AG09319 (cell line): ENCODE data around the gene ITPRIPL2.
A peak's percentile ranks its signal among the peaks of the same experiment; 100 is the strongest.

Experiments
- DNase-seq: peaks from one replicate; pipeline ENCODE4 v3.0.0-alpha.2; 2010; ENCODE audit warnings: low read depth; ENCODE audit errors: extremely low read depth
- TF ChIP-seq, protein P1 (sequence below): IDR thresholded peaks from 2 replicates; pipeline ENCODE4 v1.5.1; 2011; ENCODE audit warnings: low read depth, mild to moderate bottlenecking, inconsistent platforms, low read length, moderate library complexity

Gene ITPRIPL2

DNA sequence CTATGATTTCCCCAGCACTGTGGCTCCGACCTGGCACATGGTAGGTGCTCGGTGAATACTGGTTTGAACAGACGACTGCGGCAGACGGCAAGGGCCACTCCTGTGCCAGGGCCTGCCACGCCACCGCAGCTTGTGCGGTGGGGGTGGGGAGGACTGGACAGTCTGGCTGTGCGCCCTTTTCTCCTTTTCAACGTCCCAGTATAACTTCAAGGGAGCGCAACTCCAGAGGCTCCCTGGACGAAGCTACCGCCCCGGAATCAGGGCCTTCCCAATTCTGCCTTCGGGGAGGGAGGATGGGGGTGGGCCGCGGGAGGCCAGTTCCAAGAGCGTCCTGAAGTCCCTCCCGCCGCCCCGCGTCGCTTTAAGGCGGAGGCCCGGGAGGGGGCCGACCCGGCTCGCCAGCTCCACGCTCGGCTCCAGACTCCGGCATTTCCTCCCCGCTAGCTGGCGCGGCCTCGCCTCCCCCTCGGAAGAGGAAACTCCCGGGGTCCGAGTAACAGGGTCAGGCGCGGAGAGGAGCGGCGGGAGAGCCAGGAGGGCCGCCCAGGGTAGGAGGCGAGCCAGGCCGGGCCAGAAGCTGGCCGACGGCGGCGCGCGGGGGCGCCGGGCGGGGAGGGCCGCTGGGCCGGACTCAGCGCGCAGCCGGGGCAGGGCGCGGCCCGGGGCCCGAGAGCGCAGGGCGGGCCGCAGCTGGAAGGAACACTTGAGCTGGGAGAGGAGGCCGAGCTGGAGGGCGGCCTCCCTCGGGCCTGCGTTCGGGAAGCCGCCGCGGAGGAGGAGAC is at the start of gene ITPRIPL2:
Gene ITPRIPL2 (plus strand): TSS at position 388 of the 782 bp plus-strand sequence. CDS start 498 bp downstream, outside the sequence.
- DNase-seq, result peak; percentile 84
- TF ChIP-seq, protein P1, sequence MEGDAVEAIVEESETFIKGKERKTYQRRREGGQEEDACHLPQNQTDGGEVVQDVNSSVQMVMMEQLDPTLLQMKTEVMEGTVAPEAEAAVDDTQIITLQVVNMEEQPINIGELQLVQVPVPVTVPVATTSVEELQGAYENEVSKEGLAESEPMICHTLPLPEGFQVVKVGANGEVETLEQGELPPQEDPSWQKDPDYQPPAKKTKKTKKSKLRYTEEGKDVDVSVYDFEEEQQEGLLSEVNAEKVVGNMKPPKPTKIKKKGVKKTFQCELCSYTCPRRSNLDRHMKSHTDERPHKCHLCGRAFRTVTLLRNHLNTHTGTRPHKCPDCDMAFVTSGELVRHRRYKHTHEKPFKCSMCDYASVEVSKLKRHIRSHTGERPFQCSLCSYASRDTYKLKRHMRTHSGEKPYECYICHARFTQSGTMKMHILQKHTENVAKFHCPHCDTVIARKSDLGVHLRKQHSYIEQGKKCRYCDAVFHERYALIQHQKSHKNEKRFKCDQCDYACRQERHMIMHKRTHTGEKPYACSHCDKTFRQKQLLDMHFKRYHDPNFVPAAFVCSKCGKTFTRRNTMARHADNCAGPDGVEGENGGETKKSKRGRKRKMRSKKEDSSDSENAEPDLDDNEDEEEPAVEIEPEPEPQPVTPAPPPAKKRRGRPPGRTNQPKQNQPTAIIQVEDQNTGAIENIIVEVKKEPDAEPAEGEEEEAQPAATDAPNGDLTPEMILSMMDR, result no peak; the same call in 1 of the 2 replicates

GRCh38 chr16:19066988-19067348 is 46.8 kb upstream of the ITPRIPL2 start:
- TF ChIP-seq, protein P1, result no peak
- DNase-seq, result no peak

DNA sequence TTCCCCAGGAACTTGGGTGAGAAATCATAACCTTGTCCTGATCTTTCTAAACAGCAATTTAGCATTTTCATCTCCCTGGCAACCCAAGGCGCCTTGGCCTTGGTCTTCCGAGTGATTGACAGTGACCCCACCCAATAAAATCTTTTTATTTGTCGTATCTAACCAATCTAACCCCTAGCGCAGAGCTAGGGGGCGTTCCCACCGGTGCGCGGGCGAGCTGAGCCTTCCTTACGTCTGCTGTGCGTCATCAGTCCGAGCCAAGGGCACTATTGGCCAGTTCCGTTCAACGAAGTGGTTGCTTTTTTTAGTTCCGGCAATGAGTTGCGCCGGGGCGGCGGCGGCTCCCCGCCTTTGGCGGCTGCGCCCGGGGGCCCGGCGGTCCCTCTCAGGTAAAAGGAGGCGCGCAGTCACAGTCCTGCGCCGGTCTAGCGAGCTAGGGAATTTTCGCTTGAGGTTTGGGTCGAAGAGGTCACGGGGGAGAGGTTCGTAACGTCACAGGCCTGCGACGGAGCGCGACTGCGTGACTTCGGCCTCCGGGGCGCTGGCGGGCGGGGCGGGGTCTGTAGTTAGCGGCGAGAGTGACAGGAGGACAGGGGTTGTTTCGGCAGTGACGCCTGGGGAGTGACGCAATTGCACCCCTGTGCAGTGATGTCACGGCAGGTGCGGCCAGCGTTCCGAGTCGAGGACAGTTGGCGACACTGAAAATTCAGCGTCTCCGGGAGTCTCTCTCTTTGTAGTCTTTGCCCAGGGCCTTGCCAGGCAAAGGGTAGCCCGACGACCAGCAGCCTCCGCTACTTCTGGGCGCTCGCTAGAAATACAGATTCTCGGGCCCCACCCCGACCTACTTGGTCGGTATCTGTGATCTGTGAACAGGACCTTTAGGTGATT is 46.2 kb upstream of the ITPRIPL2 start, which contains the start of gene COQ7:
Gene COQ7 (plus strand): TSS at position 266 of the 888 bp plus-strand sequence. CDS start 51 bp downstream, at position 317.
- TF ChIP-seq, protein P1, result no peak
- DNase-seq, result peak; percentile 100

- no peak for DNase-seq
- TF ChIP-seq, protein P1, result no peak
Measured at GRCh38 chr16:19068237-19068815, 45.4 kb upstream of the ITPRIPL2 start.

- no peak for DNase-seq
- TF ChIP-seq, protein P1, result peak; percentile 68
Measured at GRCh38 chr16:19071811-19072777, 41.7 kb upstream of the ITPRIPL2 start.

DNA sequence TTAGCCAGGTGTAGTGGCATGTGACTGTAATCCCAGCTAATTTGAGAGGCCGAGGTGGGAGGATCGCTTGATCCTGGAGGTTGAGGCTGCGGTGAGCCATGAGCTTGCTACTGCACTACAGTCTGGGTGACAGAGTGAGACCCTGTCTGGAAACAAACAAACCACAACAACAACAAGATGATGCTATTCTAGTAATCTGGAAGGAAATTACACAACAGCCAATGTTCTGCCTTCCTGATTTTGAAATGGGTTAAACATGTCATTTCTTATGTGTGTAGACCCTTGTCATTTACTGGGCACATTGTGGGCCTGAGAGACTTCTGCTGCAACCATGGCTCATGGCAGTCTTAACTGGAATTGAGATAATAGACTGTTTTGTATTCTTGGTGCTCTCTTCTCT is 40.4 kb upstream of the ITPRIPL2 start:
- DNase-seq, result no peak
- TF ChIP-seq, protein P1, result no peak
